ENCODE results near the gene MTRF1.

Gene MTRF1

GRCh38 chr13:41220401-41220800 lies 43.0 kb downstream of the MTRF1 start:
- TF ChIP-seq, protein P1, sequence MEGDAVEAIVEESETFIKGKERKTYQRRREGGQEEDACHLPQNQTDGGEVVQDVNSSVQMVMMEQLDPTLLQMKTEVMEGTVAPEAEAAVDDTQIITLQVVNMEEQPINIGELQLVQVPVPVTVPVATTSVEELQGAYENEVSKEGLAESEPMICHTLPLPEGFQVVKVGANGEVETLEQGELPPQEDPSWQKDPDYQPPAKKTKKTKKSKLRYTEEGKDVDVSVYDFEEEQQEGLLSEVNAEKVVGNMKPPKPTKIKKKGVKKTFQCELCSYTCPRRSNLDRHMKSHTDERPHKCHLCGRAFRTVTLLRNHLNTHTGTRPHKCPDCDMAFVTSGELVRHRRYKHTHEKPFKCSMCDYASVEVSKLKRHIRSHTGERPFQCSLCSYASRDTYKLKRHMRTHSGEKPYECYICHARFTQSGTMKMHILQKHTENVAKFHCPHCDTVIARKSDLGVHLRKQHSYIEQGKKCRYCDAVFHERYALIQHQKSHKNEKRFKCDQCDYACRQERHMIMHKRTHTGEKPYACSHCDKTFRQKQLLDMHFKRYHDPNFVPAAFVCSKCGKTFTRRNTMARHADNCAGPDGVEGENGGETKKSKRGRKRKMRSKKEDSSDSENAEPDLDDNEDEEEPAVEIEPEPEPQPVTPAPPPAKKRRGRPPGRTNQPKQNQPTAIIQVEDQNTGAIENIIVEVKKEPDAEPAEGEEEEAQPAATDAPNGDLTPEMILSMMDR (IDR thresholded peaks at IDR 0.05; ENCODE audit: extremely low read depth, missing control alignments): no peak
- DNase-seq (ENCODE audit: low spot score): no peak

GRCh38 chr13:41216160-41216559 lies 47.2 kb downstream of the MTRF1 start:
- no peak for DNase-seq (ENCODE audit: low spot score)
- TF ChIP-seq, protein P1 (IDR thresholded peaks at IDR 0.05; ENCODE audit: extremely low read depth, missing control alignments): no peak

DNA sequence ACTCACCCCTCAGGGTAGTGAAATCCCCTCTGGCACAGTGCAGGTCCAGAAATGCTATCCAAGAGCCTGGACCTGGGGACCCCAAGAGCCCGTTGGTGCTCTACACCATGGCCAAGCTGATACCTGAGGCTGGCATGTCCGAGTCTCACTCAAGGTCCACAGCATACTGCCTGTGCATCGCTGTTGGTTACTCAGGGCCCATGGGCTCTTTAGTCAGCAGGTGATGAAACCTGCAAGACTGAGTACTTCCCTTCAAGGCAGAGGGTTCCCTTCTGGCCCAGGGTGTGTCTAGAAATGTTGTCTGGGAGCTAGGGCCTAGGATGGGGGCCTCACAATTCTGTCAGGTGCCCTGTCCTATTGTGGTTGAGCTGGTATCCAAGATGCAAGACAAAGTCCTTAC lies 49.5 kb downstream of the MTRF1 start:
- no peak for DNase-seq (ENCODE audit: low spot score)
- TF ChIP-seq, protein P1 (IDR thresholded peaks at IDR 0.05; ENCODE audit: extremely low read depth, missing control alignments): no peak

DNA sequence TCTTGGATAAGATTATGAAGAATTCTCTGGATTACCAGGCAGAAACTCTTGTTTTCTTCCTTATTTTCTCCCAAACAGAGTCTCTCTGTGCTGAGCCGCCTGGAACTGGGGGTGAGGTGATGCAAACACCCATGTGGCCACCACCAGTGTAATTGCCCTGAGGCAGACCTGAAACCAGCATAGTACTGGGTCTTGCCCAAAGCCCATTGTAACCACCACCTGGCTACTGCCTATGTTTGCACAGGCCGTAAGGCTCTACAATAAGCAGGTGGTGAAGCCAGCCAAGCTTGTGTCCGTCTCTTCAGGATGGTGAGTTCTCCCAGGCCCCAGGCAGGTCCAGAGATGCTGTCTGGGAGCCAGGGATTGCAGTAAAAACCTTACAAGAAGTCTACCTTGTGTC lies 50.1 kb downstream of the MTRF1 start:
- DNase-seq (ENCODE audit: low spot score): no peak
- TF ChIP-seq, protein P1 (IDR thresholded peaks at IDR 0.05; ENCODE audit: extremely low read depth, missing control alignments): no peak

DNA sequence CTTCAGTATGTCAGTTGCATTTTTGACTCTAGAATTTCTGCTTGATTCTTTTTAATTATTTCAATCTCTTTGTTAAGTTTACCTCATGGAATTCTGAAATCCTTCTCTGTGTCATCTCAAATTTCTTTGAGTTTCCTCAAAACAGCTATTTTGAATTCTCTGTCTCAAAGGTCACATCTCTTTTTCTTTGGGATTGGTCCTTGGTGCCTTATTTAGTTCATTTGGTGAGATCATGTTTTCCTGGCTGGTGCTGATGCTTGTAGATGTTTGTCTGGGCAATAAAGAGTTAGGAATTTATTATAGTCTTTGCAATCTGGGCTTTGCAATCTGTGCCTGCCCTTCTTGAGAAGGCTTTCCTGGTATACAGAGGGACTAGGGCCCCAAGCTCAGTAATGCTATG lies 50.5 kb downstream of the MTRF1 start:
- DNase-seq (ENCODE audit: low spot score): no peak
- TF ChIP-seq, protein P1 (IDR thresholded peaks at IDR 0.05; ENCODE audit: extremely low read depth, missing control alignments): no peak

DNA sequence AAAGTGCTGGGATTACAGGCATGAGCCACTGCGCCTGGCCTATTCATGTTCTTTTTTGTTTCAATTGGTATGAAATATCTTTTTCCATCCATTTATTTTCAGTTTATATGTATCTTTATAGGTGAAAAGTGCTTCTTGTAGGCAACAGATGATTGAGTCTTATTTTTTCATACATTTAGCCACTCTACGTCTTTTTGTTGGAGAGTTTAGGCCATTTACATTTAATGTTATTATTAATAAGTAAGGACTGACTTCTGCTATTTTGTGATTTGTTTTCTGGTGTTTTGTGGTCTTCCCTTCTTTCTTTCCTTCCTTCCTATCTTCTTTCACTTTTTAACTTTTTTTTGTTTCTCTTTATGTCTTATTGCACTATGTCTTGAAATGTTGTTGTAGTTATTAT lies 52.3 kb downstream of the MTRF1 start:
- no peak for DNase-seq (ENCODE audit: low spot score)
- TF ChIP-seq, protein P1 (IDR thresholded peaks at IDR 0.05; ENCODE audit: extremely low read depth, missing control alignments): no peak

GRCh38 chr13:41206467-41206866 lies 56.9 kb downstream of the MTRF1 start:
- no peak for DNase-seq (ENCODE audit: low spot score)

More at GRCh38 chr13:41206467-41206866, 56.9 kb downstream of the MTRF1 start:
- TF ChIP-seq, protein P1 (IDR thresholded peaks at IDR 0.05; ENCODE audit: extremely low read depth, missing control alignments): no peak
